DOHH2 (cell line): ENCODE measurements around the gene NPTN.

Experiments used
- H3F3A ChIP-seq: fragments of 200-600 bp; sonication (generic), shearing (Covaris generic); 2 replicates; pipeline ENCODE4 v1.6.0; 2016; ENCODE audit warnings: antibody characterized with exemption, mild to moderate bottlenecking; ENCODE audit not compliant: control insufficient read depth, insufficient read depth
- H3K27ac ChIP-seq: fragments of 200-600 bp; sonication (generic); 2 replicates; pipeline ENCODE4 v1.5.1; 2014; ENCODE audit warnings: low read depth, mild to moderate bottlenecking, low read length, moderate library complexity
- H3K27me3 ChIP-seq: fragments of 200-600 bp; sonication (generic); 2 replicates; pipeline ENCODE4 v1.6.1; 2014; ENCODE audit warnings: mild to moderate bottlenecking, low read length, mixed read lengths; ENCODE audit not compliant: control insufficient read depth
- H3K36me3 ChIP-seq: fragments of 200-600 bp; sonication (generic); 2 replicates; pipeline ENCODE4 v1.6.1; 2014; ENCODE audit warnings: mild to moderate bottlenecking, low read length, moderate library complexity, mixed read lengths; ENCODE audit not compliant: control insufficient read depth
- H3K4me1 ChIP-seq: fragments of 200-600 bp; sonication (generic); 2 replicates; pipeline ENCODE4 v1.6.1; 2014; ENCODE audit warnings: mild to moderate bottlenecking, low read length, mixed read lengths; ENCODE audit not compliant: control insufficient read depth
- H3K4me2 ChIP-seq: fragments of 200-600 bp; sonication (generic); 2 replicates; pipeline ENCODE4 v1.6.0; 2014; ENCODE audit warnings: mild to moderate bottlenecking, low read length, moderate library complexity
- H3K4me3 ChIP-seq: fragments of 200-600 bp; sonication (generic); 2 replicates; pipeline ENCODE4 v1.5.1; 2014; ENCODE audit warnings: mild to moderate bottlenecking, low read length, mixed read lengths
- H3K79me2 ChIP-seq: fragments of 200-600 bp; sonication (generic); 2 replicates; pipeline ENCODE4 v1.6.1; 2014; ENCODE audit warnings: mild to moderate bottlenecking, low read length, mixed read lengths; ENCODE audit not compliant: control insufficient read depth
- H3K9me2 ChIP-seq: fragments of 200-600 bp; sonication (generic); replicated peaks from 2 replicates; pipeline ENCODE4 v1.6.1; 2014; ENCODE audit warnings: mild to moderate bottlenecking, low read length, mixed read lengths; ENCODE audit not compliant: control insufficient read depth
- H3K9me3 ChIP-seq: fragments of 200-600 bp; sonication (generic); 2 replicates; pipeline ENCODE4 v1.6.1; 2014; ENCODE audit warnings: antibody characterized with exemption, low read length, mixed read lengths; ENCODE audit not compliant: control insufficient read depth, insufficient read depth
- H4K20me1 ChIP-seq: fragments of 200-600 bp; sonication (generic); 2 replicates; pipeline ENCODE4 v1.6.0; 2014; ENCODE audit warnings: low read depth, mild to moderate bottlenecking, antibody characterized with exemption, low read length, moderate library complexity; ENCODE audit not compliant: control insufficient read depth, insufficient read depth
- EZH2phosphoT487 ChIP-seq: fragments of 200-600 bp; sonication (generic); IDR thresholded peaks from 2 replicates; pipeline ENCODE4 v1.6.1; 2017; ENCODE audit warnings: borderline replicate concordance, mild to moderate bottlenecking, antibody characterized with exemption, low read length, moderate library complexity, mixed read lengths
- TF ChIP-seq, protein P1 (sequence below): fragments of 200-600 bp; sonication (generic); IDR thresholded peaks from one replicate; pipeline ENCODE4 v1.5.1; 2014; ENCODE audit warnings: antibody characterized with exemption, mild to moderate bottlenecking, low read depth, low read length; ENCODE audit not compliant: poor library complexity, severe bottlenecking

The NPTN gene

DNA sequence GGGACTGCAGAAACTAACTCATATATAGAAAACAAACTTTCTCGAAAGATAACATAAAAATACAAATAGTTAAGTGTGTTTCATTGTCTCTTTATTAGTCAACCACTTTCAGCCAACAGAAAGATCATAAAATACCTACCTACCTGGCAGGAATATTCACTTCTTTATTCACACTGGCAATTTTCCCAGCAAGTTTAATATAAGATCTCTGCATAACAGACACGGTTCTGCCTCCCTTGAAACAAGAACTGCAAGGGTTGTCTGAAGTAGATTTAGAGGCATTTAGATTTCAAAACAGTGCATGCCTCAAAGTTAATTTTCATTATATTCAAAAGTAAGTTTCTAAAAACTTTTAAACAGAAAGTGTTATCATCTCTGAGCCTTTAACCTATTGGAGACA, 7.1 kb downstream of the NPTN start:
- no peaks in the 10 kb centered on the region for H3K36me3 ChIP-seq
- no peak overlapping the region for H3K4me2 ChIP-seq
- no peaks in the 10 kb centered on the region for H3K9me3 ChIP-seq
- H3K27ac ChIP-seq: no peak overlapping the region
- no peak overlapping the region for H3K4me3 ChIP-seq
- TF ChIP-seq EZH2phosphoT487: no peak
- TF ChIP-seq, protein P1, sequence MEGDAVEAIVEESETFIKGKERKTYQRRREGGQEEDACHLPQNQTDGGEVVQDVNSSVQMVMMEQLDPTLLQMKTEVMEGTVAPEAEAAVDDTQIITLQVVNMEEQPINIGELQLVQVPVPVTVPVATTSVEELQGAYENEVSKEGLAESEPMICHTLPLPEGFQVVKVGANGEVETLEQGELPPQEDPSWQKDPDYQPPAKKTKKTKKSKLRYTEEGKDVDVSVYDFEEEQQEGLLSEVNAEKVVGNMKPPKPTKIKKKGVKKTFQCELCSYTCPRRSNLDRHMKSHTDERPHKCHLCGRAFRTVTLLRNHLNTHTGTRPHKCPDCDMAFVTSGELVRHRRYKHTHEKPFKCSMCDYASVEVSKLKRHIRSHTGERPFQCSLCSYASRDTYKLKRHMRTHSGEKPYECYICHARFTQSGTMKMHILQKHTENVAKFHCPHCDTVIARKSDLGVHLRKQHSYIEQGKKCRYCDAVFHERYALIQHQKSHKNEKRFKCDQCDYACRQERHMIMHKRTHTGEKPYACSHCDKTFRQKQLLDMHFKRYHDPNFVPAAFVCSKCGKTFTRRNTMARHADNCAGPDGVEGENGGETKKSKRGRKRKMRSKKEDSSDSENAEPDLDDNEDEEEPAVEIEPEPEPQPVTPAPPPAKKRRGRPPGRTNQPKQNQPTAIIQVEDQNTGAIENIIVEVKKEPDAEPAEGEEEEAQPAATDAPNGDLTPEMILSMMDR: no peak
- H3K79me2 ChIP-seq: peaks cover 99% of the 10 kb centered on the region
- H3K4me1 ChIP-seq: peaks cover 46% of the 10 kb centered on the region
- no peaks in the 10 kb centered on the region for H3K9me2 ChIP-seq
- H4K20me1 ChIP-seq: peaks cover 34% of the 10 kb centered on the region
- H3F3A ChIP-seq: no peaks in the 10 kb centered on the region
- H3K27me3 ChIP-seq: no peaks in the 10 kb centered on the region

DNA sequence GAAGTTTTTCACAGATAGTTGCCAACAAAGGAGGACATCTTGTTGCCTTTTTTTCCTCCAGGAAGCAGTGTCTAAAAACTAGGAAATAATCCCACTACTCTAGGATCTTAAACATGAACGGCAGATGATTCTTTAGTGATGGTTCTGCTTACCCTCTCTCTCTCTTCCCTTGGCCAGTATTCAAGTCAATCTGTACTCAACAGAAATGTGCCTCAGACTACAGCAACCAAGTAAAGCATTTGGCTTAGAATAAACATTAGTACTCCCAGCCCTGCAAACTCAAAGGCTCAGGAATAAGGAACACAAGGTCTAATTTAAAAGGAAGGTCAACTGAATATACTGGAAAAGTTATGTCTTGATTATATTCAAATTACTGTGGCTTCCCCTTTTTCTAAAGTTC, 8.7 kb downstream of the NPTN start:
- no peak overlapping the region for H3K27ac ChIP-seq
- H3F3A ChIP-seq: no peaks in the 10 kb centered on the region
- peaks cover 99% of the 10 kb centered on the region for H3K79me2 ChIP-seq
- TF ChIP-seq, protein P1: no peak
- no peak for TF ChIP-seq EZH2phosphoT487
- H3K27me3 ChIP-seq: no peaks in the 10 kb centered on the region
- peaks cover 31% of the 10 kb centered on the region for H3K4me1 ChIP-seq
- H3K9me2 ChIP-seq: no peaks in the 10 kb centered on the region
- peaks cover 30% of the 10 kb centered on the region for H4K20me1 ChIP-seq
- H3K36me3 ChIP-seq: 0 out of 2 replicates have a peak, but pooled peaks cover 2% of the 10 kb centered on the region
- H3K4me3 ChIP-seq: no peak overlapping the region
- no peak overlapping the region; the same call in 1 of the 2 replicates for H3K4me2 ChIP-seq
- no peaks in the 10 kb centered on the region for H3K9me3 ChIP-seq

DNA sequence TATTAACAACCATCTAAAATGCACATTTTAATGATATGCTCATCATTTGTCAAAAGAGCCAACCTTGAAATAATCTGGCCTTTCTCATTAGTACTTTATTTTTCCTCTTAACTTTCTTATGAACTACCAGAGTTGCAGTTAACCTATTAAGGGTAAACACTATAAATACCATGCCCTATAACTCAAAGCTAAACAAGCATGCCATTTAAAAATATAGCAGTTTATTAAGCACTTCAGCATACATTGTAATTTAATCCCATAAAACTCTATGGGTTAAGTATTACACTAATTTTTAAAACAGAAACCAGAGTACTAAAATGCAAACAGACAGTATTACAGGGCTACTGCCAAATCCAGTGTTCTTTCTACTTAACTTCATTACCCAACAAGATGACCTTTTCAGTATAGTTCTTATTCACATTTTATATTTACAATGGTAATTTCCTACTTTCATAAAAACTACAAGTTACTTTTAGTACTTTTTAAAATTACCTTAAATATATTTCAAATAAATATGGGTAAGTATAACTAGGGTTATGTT, 11.8 kb downstream of the NPTN start:
- Histone ChIP-seq H3F3A (no peaks in the 10 kb centered on the region), H3K9me2 (no peaks in the 10 kb centered on the region), H3K4me2 (no peak overlapping the region), H3K79me2 (peaks cover 98% of the 10 kb centered on the region), H4K20me1 (peaks cover 29% of the 10 kb centered on the region; the same call in 1 of the 2 replicates), H3K36me3 (0 out of 2 replicates have a peak, but pooled peaks cover 2% of the 10 kb centered on the region), H3K9me3 (no peaks in the 10 kb centered on the region), H3K27me3 (no peaks in the 10 kb centered on the region), H3K4me1 (peaks cover 18% of the 10 kb centered on the region), H3K27ac (no peak overlapping the region), H3K4me3 (no peak overlapping the region)
- TF ChIP-seq, protein P1: no peak
- no peak for TF ChIP-seq EZH2phosphoT487
